Peyer's patch (tissue), 4 donors: ENCODE data around the gene P2RY1.

Experiments used
- POLR2A ChIP-seq, 2 donors: fragments of 450-650 bp; IDR thresholded peaks; one replicate each; pipeline ENCODE4 v1.5.1; 2017; ENCODE audit warnings: antibody characterized with exemption in 2 of 2, mild to moderate bottlenecking in 2 of 2, moderate library complexity in 2 of 2
- TF ChIP-seq, protein P1 (sequence below), 6 experiments: fragments of 450-650 bp in 4 of 6; fragments of 200-600 bp in 2 of 6; sonication (generic) in 1 of 6; IDR thresholded peaks; one replicate each; pipeline ENCODE4 v1.5.1; 2017 to 2019; ENCODE audit warnings: antibody characterized with exemption in 6 of 6, mild to moderate bottlenecking in 3 of 6, moderate library complexity in 1 of 6

DNA sequence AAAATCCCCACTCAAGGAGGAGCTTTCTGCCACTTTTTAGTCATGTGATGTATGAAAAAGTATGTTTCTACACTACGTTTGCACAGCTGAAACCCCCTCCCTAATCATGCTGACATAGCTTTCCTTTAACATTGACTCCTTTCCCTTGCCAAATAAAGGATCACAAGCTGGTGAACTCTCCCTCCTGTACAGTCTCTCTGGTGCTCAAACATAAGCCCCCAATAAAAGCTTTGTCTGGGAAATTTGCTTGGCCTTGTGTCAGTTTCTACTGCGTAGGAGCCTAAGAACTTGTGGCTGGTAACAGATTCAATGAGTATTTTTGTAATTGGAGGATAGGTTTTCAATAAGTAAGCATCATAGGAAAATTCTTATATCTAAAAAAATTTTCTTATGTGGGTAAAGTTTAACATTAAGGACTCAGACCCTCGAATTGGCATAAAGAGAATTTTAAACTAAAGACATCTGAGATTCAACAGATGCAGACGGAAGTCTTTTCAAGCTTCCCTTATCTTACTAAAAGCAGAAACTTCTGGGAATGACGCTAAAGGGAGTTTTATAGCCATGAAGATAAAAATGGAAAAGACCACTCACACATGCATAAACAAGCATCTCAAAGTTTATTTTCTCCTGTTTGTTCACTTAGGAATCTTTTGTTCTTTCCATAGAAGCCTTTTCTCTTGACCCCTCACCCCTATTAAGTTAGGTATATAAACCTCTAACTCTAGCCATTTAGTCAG is 44.1 kb upstream of the P2RY1 start:
- TF ChIP-seq, protein P1, sequence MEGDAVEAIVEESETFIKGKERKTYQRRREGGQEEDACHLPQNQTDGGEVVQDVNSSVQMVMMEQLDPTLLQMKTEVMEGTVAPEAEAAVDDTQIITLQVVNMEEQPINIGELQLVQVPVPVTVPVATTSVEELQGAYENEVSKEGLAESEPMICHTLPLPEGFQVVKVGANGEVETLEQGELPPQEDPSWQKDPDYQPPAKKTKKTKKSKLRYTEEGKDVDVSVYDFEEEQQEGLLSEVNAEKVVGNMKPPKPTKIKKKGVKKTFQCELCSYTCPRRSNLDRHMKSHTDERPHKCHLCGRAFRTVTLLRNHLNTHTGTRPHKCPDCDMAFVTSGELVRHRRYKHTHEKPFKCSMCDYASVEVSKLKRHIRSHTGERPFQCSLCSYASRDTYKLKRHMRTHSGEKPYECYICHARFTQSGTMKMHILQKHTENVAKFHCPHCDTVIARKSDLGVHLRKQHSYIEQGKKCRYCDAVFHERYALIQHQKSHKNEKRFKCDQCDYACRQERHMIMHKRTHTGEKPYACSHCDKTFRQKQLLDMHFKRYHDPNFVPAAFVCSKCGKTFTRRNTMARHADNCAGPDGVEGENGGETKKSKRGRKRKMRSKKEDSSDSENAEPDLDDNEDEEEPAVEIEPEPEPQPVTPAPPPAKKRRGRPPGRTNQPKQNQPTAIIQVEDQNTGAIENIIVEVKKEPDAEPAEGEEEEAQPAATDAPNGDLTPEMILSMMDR (IDR thresholded peaks at IDR 0.05), result no peak
- TF ChIP-seq POLR2A (IDR thresholded peaks at IDR 0.05), result no peak
